SK-N-MC (cell line): ENCODE measurements around the gene TNFRSF14.

ENCODE experiments used
- EZH2 ChIP-seq: fragments of 200-600 bp; sonication (generic); IDR thresholded peaks from one replicate; pipeline ENCODE4 v1.6.1; 2017; ENCODE audit warnings: antibody characterized with exemption
- POLR2AphosphoS5 ChIP-seq: IDR thresholded peaks from 2 replicates; pipeline ENCODE4 v1.6.1; 2012; ENCODE audit warnings: mild to moderate bottlenecking, low read depth, low read length, borderline replicate concordance

DNA sequence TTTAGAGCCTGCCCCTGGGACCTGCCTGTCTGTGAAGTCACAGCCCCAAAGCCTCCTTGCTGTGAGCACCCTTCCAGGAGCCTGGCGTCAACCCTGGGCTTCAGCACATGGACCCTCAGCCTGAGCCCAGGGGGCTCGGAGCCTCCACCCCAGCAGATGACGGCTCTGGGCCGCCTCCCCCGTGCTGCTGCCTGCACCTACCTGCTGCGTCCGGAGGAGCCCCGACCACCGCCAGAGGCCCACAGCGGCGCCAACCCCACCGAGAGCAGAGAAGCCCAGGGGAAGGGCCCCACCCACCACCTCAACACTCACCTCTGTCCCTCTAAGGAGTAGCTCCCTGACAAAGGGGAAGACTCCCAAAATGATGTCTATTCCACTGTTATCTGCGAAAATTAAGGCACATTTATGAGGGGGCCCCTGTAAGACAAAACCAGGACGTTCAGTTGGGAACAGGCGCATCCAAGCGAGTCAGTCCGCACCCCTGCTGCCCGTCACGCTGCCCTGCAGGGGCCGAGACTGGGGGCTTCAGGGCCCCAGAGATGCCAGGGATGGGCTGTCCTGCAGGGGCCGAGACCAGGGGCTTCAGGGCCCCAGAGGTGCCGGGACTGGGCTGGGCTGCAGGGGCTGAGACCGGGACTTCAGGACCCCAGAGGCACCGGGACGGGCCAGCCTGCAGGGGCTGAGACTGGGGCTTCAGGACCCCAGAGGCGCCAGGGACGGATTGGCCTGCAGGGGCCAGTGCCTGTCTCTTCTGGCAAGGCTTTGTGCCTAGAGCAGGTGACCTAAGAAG lies 45.6 kb upstream of the TNFRSF14 start:
- TF ChIP-seq POLR2AphosphoS5 (no peak), EZH2 (no peak)
